ENCODE data around the gene LITAF. TPM values are rescaled to one million over a fixed set of nuclear protein-coding genes. Genes with fewer than 3 reads are reported as not detected.
"Not testable (repeated sequence)": the region's sequence is repeated elsewhere in the genome, so short reads cannot be mapped to it uniquely, and the experiment has no call there.

The LITAF gene
- total RNA-seq, 1 experiment from 2014 or later, result 95.0 TPM

- DNase-seq (ENCODE audit: low read depth), result peak; percentile 32
These were observed 10.1 kb downstream of the LITAF start for GRCh38 chr16:11576427-11577289.

- no peak for DNase-seq (ENCODE audit: low read depth)
These were observed 11.5 kb downstream of the LITAF start for GRCh38 chr16:11575223-11575589.

DNA sequence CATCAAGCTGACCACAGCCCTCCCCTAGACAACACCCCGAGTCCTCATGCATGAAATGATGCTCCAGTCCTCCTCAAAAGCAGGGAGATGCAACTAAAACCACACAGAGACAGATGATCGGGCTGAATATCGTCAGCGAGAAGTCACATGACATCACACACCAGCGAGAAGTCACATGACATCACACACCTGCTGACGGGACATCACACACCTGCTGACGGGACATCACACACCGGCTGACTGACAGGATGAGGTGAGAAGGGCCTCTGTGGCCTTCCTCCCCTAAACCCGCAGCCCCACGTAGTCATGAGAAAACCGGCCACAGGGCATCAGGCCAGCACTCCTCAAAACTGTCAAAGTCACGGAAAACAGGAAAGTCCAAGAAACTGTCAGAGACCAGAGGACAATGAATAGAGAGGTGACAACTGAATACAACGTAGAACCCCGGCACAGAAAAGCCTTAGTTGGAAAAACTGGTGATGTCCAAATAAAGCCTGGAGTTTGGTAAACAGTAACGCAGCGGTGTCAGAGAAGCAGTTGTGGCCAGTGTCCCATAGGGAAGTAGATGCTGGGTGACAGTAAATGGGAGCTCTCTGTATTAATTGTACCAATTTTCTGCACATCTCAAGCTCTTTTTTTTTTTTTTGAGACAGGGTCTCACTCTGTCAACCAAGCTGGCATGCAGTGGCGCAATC is 14.3 kb downstream of the LITAF start:
- no peak for DNase-seq (ENCODE audit: low read depth)

DNA sequence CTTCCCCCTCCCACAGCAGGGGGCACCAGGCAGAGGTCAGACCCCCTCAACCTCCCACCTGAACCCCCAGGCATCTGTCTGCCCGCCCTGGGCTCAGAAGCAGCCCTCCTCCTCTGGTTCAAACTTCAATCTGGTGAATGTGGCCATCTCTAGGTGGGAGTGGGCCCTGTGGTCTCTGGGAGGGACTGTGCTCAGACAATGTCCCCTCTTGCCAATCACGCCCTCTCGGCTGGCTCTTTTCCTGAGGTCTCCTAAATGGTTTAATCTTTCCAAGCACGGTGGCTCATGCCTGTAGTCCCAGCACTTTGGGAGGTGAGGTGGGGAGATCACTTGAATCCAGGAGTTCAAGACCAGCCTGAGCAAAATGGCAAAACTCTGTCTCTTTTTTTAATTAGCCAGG is 15.2 kb downstream of the LITAF start:
- no peak for DNase-seq (ENCODE audit: low read depth)

DNA sequence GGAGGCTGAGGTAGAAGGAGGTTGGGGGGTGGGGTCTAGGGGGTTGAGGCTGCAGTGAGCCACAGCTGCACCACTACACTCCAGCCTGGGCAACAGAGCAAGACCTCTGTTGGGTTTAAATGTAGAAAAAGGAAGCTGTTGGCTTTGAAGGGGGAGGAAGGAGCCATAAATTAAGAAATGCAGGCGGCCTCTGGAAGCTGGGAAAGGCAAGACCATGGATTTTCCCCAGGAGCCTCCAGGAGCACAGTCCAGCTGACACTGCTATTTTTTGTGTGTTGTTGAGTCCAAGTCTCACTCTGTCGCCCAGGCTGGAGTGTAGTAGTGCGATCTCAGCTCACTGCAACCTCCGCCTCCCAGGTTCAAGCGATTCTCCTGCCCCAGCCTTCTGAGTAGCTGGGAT is 15.9 kb downstream of the LITAF start:
- DNase-seq (ENCODE audit: low read depth), result no peak

GRCh38 chr16:11570258-11570657 is 16.5 kb downstream of the LITAF start:
- no peak for DNase-seq (ENCODE audit: low read depth)

- DNase-seq (ENCODE audit: low read depth), result no peak
These were observed 20.3 kb downstream of the LITAF start for GRCh38 chr16:11566398-11566797.

GRCh38 chr16:11565665-11566064 is 21.1 kb downstream of the LITAF start:
- no peak for DNase-seq (ENCODE audit: low read depth)

- no peak for DNase-seq (ENCODE audit: low read depth)
These were observed 22.4 kb downstream of the LITAF start for GRCh38 chr16:11564046-11564926.

DNA sequence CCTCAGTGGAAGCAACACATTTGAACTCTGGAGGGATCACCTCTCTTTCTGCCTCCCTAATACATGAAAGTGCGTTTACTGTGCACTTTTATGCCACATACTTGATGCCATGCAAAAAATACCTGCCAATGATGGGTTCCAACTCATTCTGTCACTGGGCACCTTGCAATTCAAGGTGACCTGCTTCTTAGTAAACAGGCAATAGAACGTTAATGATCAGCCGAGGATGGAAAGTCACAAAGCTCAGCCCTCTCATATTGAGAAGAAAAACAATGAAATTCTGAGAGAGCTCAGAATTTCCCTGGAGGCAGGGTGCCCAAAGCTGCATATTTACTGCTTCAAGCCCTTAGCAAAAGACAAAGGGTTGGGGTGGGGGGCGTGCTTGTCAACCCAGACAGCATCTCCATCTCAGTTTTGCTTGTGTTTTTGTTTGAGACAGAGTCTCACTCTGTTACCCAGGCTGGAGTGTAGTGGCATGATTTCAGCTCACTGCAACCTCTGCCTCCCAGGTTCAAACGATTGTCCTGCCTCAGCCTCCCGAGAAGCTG is 23.2 kb downstream of the LITAF start:
- DNase-seq (ENCODE audit: low read depth), result no peak

DNA sequence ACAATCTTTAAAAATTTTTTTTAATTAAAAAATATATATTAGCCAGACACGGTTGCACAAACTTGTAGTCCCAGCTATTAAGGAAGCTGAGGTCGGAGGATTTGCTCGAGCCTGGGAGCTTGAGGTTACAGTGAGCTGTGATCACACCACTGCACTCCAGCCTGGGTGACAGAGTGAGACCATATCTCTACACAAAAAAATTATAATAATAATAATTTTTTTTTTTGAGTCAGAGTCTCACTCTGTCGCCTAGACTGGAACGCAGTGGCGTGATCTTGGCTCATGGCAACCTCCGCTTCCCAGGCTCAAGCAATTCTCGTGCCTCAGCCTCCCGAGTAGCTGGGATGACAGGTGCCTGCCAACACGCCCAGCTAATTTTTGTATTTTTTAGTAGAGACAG is 23.8 kb downstream of the LITAF start:
- no peak for DNase-seq (ENCODE audit: low read depth)

- DNase-seq (ENCODE audit: low read depth), result no peak
These were observed 24.3 kb downstream of the LITAF start for GRCh38 chr16:11562411-11562810.

DNA sequence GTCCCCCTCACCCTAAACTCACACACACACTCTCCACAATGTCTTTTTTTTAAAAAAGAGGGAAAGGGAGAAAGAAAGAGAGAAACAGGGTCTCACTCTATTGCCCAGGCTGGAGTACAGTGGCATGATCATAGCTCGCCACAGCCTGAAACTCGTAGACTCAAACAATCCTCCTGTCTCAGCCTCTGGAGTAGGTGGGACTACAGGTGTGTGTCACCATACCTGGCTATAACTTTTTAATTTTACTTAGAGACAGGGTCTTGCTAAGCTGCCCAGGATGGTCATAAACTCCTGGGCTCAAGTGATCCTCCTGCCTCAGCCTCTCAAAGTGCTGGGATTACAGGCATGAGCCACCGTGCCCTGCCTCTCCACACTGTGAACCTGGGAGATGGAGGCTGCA is 24.9 kb downstream of the LITAF start:
- no peak for DNase-seq (ENCODE audit: low read depth)

- DNase-seq (ENCODE audit: low read depth), result peak; percentile 77
These were observed 25.3 kb downstream of the LITAF start for GRCh38 chr16:11561454-11561805.

- peak; percentile 90 for DNase-seq (ENCODE audit: low read depth)
These were observed 25.8 kb downstream of the LITAF start for GRCh38 chr16:11560701-11561453.

DNA sequence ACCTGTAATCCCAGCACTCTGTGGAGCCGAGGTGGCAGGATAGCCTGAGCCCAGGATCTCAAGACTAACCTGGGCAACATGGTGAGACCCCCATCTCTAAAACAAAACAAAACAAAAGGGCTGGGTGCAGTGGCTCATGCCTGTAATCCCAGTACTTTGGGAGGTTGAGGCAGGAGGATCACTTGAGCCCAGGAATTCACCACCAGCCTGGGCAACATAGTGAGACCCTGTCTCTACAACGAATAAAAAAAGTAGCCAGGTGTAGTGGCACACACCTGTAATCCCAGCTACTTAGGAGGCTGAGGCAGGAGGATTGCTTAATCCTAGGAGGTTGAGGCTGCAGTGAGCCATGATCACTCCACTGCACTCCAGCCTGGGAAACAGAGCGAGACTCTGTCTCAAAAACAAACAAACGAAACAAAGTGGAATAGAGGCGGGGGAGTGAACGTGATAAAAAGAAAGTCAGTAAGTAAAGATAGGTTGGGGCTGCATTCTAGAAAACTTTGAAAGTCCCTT is 28.4 kb downstream of the LITAF start:
- not testable (repeated sequence) for DNase-seq (ENCODE audit: low read depth)

GRCh38 chr16:11557801-11558200 is 28.9 kb downstream of the LITAF start:
- DNase-seq (ENCODE audit: low read depth), result no peak

- peak; percentile 31 for DNase-seq (ENCODE audit: low read depth)
These were observed 29.6 kb downstream of the LITAF start for GRCh38 chr16:11556945-11557720.

DNA sequence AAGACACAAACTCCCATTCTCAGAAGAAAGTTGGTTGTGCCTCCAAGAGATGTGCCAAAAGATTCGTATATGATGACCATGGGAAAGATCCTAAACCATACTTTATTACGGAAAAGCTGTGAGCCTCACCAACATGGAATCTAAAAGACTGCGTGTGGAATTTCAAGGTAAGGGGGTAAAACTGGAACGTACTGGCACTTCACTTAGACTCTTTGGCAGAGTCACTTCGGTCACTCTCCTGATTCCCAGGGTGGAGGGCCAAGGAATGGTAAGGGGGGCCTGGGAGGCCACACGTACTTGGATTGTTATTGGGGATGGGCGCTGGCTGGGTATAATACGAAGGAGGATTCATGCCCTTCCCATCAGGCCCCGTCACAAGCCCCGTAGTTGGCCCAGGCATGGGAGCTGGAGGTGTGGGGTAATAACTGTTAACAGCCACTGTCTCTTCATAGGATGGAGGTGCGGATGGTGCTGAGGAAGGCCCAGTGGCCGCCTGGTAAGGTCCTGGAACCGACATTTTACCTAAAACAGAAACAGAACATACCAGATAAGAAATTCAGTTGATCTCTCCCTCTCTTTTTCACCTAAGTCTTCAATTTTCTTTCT is 30.4 kb downstream of the LITAF start:
- no peak for DNase-seq (ENCODE audit: low read depth)

- DNase-seq (ENCODE audit: low read depth), result no peak
These were observed 32.7 kb downstream of the LITAF start for GRCh38 chr16:11554053-11554452.
